ENCODE measurements around the gene CCDC40. TPM values are rescaled to one million over a fixed set of nuclear protein-coding genes. Genes with fewer than 3 reads are reported as not detected.
"Not testable (repeated sequence)": the region's sequence is repeated elsewhere in the genome, so short reads cannot be mapped to it uniquely, and the experiment has no call there.

The CCDC40 gene
- total and polyA plus RNA-seq, 2 donors (not counting 1 experiment from before 2014, with no cell fraction given) = 0.53 to 1.5 TPM

- H3K9me3 ChIP-seq (ENCODE audit: control insufficient read depth, insufficient read depth, low read depth, low read length) = no peaks in the 10 kb centered on the region
- no peak for DNase-seq (ENCODE audit: low read depth in 2 of 2)
- TF ChIP-seq EZH2 (IDR thresholded peaks at IDR 0.05; ENCODE audit: low read length, missing control alignments) (no peak), CTCF (conservative IDR thresholded peaks at IDR 0.05 in 1 of 2, IDR thresholded peaks at IDR 0.05 in 1 of 2; ENCODE audit: low read depth in 1 of 2, low read length in 2 of 2) (no peak)
- H4K20me1 ChIP-seq (ENCODE audit: control insufficient read depth, extremely low read depth, insufficient read depth, low read length) = no peaks in the 10 kb centered on the region
- peaks cover 2% of the 10 kb centered on the region for H3K4me1 ChIP-seq (ENCODE audit: control insufficient read depth, extremely low read depth, insufficient read depth, low read length)
- H3K79me2 ChIP-seq (ENCODE audit: control insufficient read depth, insufficient read depth, low read length) = no peaks in the 10 kb centered on the region
- no peak overlapping the region for H3K4me2 ChIP-seq (ENCODE audit: extremely low read depth, insufficient read depth, low read length)
- no peak overlapping the region for H3K9ac ChIP-seq (ENCODE audit: insufficient read depth, low read length)
- H3K4me3 ChIP-seq (replicated peaks in 1 of 4; ENCODE audit: control extremely low read depth in 1 of 4, insufficient read depth in 1 of 4, low read depth in 3 of 4, low read length in 4 of 4) = no peak overlapping the region
- H3K27me3 ChIP-seq (ENCODE audit: control insufficient read depth, insufficient read depth, low read length) = peaks cover 2% of the 10 kb centered on the region
- H3K36me3 ChIP-seq (ENCODE audit: control insufficient read depth, insufficient read depth, low read length) = no peaks in the 10 kb centered on the region
- no peak overlapping the region for H2AFZ ChIP-seq (ENCODE audit: low read length)
- no peak overlapping the region for H3K27ac ChIP-seq (ENCODE audit: insufficient read depth, low read length)
Observed at GRCh38 chr17:80087346-80088265, 51.2 kb downstream of the CCDC40 start.

DNA sequence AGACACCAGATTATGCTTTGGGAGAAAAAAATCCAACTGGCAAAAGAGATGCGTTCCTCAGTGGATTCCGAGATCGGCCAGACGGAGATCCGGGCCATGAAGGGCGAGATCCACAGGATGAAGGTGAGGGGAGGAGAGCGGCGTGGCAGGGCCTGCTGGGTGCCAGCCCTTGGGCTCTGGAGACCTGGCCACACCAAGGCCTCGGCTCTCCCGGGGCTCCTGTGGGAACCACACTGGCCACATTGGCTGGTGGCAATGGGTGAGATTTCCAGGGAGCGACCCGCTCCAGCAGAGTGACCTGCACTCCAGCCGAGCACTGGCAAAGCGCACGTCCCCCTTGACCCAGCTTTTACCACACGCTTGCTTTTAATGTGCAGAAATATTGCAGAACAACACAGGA lies 53.3 kb downstream of the CCDC40 start:
- Histone ChIP-seq H3K27me3 (ENCODE audit: control insufficient read depth, insufficient read depth, low read length) (no peaks in the 10 kb centered on the region), H3K4me3 (replicated peaks in 1 of 4; ENCODE audit: control extremely low read depth in 1 of 4, insufficient read depth in 1 of 4, low read depth in 3 of 4, low read length in 4 of 4) (no peak overlapping the region), H2AFZ (ENCODE audit: low read length) (no peak overlapping the region), H3K9me3 (ENCODE audit: control insufficient read depth, insufficient read depth, low read depth, low read length) (no peaks in the 10 kb centered on the region), H3K9ac (ENCODE audit: insufficient read depth, low read length) (no peak overlapping the region), H3K27ac (ENCODE audit: insufficient read depth, low read length) (no peak overlapping the region), H3K4me2 (ENCODE audit: extremely low read depth, insufficient read depth, low read length) (no peak overlapping the region), H3K79me2 (ENCODE audit: control insufficient read depth, insufficient read depth, low read length) (no peaks in the 10 kb centered on the region), H3K36me3 (ENCODE audit: control insufficient read depth, insufficient read depth, low read length) (no peaks in the 10 kb centered on the region), H4K20me1 (ENCODE audit: control insufficient read depth, extremely low read depth, insufficient read depth, low read length) (no peaks in the 10 kb centered on the region), H3K4me1 (ENCODE audit: control insufficient read depth, extremely low read depth, insufficient read depth, low read length) (no peaks in the 10 kb centered on the region)
- TF ChIP-seq CTCF (conservative IDR thresholded peaks at IDR 0.05 in 1 of 2, IDR thresholded peaks at IDR 0.05 in 1 of 2; ENCODE audit: low read depth in 1 of 2, low read length in 2 of 2) (no peak), EZH2 (IDR thresholded peaks at IDR 0.05; ENCODE audit: low read length, missing control alignments) (no peak)
- DNase-seq (ENCODE audit: low read depth in 2 of 2) = no peak

GRCh38 chr17:80090164-80090563 lies 53.7 kb downstream of the CCDC40 start:
- H3K27me3 ChIP-seq (ENCODE audit: control insufficient read depth, insufficient read depth, low read length); H4K20me1 ChIP-seq (ENCODE audit: control insufficient read depth, extremely low read depth, insufficient read depth, low read length); H3K79me2 ChIP-seq (ENCODE audit: control insufficient read depth, insufficient read depth, low read length); DNase-seq (ENCODE audit: low read depth in 2 of 2); H3K27ac ChIP-seq (ENCODE audit: insufficient read depth, low read length); H3K9ac ChIP-seq (ENCODE audit: insufficient read depth, low read length); H3K4me3 ChIP-seq (replicated peaks in 1 of 4; ENCODE audit: control extremely low read depth in 1 of 4, insufficient read depth in 1 of 4, low read depth in 3 of 4, low read length in 4 of 4); H2AFZ ChIP-seq (ENCODE audit: low read length); H3K4me1 ChIP-seq (ENCODE audit: control insufficient read depth, extremely low read depth, insufficient read depth, low read length); H3K36me3 ChIP-seq (ENCODE audit: control insufficient read depth, insufficient read depth, low read length); H3K4me2 ChIP-seq (ENCODE audit: extremely low read depth, insufficient read depth, low read length); H3K9me3 ChIP-seq (ENCODE audit: control insufficient read depth, insufficient read depth, low read depth, low read length): not testable (repeated sequence)

All from fibroblast of lung (primary cell).